ENCODE results near the gene NXPH4.

DNA sequence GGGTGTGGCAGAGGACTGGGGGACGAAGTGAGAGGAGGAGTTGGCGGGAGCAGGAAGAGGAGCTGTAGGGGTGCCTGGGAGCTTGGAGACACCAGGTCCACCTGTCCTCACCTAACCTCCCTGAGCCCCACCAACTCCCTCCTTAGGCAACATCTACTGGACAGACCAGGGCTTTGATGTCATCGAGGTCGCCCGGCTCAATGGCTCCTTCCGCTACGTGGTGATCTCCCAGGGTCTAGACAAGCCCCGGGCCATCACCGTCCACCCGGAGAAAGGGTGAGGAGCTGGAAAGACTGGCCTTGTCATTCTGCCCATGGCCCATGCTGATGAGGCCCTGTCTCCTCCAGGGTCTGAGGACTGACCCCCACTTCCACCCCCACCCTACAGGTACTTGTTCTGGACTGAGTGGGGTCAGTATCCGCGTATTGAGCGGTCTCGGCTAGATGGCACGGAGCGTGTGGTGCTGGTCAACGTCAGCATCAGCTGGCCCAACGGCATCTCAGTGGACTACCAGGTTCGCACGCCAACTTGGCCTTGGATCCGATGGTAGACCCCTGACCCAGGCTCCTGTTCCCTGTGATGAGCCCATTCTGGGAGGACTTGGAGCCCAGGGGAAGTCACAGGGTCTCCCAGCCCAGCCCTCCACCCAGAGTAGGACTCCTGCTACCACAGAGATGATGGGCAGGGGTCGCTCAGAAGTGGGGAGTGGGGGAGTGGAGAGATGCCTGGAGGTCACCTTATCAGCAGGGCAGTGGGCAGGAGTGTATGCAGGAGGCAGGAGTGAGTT lies 32.5 kb upstream of the NXPH4 start:
- no peak for TF ChIP-seq EZH2 (IDR thresholded peaks at IDR 0.05)
- TF ChIP-seq, protein P1, sequence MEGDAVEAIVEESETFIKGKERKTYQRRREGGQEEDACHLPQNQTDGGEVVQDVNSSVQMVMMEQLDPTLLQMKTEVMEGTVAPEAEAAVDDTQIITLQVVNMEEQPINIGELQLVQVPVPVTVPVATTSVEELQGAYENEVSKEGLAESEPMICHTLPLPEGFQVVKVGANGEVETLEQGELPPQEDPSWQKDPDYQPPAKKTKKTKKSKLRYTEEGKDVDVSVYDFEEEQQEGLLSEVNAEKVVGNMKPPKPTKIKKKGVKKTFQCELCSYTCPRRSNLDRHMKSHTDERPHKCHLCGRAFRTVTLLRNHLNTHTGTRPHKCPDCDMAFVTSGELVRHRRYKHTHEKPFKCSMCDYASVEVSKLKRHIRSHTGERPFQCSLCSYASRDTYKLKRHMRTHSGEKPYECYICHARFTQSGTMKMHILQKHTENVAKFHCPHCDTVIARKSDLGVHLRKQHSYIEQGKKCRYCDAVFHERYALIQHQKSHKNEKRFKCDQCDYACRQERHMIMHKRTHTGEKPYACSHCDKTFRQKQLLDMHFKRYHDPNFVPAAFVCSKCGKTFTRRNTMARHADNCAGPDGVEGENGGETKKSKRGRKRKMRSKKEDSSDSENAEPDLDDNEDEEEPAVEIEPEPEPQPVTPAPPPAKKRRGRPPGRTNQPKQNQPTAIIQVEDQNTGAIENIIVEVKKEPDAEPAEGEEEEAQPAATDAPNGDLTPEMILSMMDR (IDR thresholded peaks at IDR 0.05), result no peak
- no peak for TF ChIP-seq EZH2phosphoT487 (IDR thresholded peaks at IDR 0.05)

Measured in neural progenitor cell (in vitro differentiated cells).